Measurements from ENCODE around the gene OR8D1.

DNA sequence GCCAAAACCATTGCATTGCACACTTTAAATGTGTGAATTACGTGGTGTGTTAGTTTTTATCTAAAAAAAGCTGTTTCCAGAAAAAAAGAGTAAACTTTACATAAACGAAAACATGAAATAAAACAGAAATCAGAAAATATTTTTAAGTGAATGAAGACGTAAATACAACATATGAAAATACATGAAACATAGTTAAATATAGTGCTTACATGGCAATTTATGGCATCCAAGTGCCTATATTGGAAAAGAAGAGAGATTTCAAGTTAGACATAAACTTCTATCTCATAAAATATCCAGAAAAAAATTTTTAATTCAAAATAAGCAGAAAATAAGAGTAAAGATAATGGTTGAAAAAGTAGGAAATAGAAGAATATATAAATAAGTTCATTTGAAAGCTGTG, 18.1 kb upstream of the OR8D1 start:
- TF ChIP-seq CTCF (IDR thresholded peaks at IDR 0.05) = no peak
- TF ChIP-seq POLR2A (IDR thresholded peaks at IDR 0.05) = no peak
